ENCODE results near the gene SLC8A1.

DNA sequence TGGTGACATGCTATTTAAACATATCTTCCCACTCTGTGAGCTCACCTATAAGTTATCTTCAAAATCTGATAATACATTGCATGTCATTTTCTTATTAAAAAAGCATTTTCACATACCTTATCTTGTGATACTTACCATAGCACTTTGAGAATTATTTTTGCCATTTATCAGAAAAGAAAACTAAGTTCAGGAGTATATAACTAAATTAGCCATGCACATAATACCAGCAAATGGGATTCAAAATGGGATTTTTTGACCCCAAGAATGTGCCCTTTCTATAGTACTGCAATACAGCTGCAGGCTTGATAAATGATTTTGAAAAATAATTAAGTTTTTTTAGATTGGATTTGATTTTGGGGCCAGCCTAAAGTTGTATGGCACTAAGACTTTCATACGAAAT, 41.2 kb downstream of the SLC8A1 start:
- TF ChIP-seq, protein P1, sequence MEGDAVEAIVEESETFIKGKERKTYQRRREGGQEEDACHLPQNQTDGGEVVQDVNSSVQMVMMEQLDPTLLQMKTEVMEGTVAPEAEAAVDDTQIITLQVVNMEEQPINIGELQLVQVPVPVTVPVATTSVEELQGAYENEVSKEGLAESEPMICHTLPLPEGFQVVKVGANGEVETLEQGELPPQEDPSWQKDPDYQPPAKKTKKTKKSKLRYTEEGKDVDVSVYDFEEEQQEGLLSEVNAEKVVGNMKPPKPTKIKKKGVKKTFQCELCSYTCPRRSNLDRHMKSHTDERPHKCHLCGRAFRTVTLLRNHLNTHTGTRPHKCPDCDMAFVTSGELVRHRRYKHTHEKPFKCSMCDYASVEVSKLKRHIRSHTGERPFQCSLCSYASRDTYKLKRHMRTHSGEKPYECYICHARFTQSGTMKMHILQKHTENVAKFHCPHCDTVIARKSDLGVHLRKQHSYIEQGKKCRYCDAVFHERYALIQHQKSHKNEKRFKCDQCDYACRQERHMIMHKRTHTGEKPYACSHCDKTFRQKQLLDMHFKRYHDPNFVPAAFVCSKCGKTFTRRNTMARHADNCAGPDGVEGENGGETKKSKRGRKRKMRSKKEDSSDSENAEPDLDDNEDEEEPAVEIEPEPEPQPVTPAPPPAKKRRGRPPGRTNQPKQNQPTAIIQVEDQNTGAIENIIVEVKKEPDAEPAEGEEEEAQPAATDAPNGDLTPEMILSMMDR (IDR thresholded peaks at IDR 0.05): no peak
- no peak for TF ChIP-seq POLR2A (IDR thresholded peaks at IDR 0.05)
